Neural progenitor cell (in vitro differentiated cells): ENCODE results near the gene IL1RAPL1.

Experiments
- EZH2 ChIP-seq: fragments of 200-600 bp; sonication (generic); IDR thresholded peaks from 2 replicates; pipeline ENCODE4 v1.6.1; 2017; ENCODE audit warnings: antibody characterized with exemption, mild to moderate bottlenecking, moderate library complexity
- EZH2phosphoT487 ChIP-seq: fragments of 200-600 bp; sonication (generic); IDR thresholded peaks from 2 replicates; pipeline ENCODE4 v1.6.1; 2017; ENCODE audit warnings: antibody characterized with exemption
- TF ChIP-seq, protein P1 (sequence below): fragments of 200-600 bp; sonication (generic); IDR thresholded peaks from 2 replicates; pipeline ENCODE4 v1.5.1; 2017; ENCODE audit warnings: antibody characterized with exemption, mild to moderate bottlenecking

DNA sequence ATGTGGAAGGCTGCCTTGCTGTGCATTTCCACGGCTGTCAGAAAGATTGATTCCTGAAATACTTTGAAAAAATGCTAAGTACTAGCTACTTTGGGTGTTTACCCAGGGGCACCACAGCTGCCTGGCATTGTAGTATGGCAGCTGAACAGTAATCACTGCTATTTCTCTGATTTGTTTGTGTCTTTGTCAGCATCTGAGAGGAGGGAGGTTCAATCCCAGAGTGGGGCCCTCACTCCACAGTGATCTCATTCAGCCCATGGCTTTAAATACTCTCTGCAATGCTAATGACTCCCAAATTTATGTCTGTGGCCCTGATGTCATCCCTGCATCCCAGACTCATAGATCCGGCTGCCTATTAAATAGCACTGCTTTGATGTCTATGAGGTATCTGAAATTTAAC lies 1052.9 kb downstream of the IL1RAPL1 start:
- TF ChIP-seq, protein P1, sequence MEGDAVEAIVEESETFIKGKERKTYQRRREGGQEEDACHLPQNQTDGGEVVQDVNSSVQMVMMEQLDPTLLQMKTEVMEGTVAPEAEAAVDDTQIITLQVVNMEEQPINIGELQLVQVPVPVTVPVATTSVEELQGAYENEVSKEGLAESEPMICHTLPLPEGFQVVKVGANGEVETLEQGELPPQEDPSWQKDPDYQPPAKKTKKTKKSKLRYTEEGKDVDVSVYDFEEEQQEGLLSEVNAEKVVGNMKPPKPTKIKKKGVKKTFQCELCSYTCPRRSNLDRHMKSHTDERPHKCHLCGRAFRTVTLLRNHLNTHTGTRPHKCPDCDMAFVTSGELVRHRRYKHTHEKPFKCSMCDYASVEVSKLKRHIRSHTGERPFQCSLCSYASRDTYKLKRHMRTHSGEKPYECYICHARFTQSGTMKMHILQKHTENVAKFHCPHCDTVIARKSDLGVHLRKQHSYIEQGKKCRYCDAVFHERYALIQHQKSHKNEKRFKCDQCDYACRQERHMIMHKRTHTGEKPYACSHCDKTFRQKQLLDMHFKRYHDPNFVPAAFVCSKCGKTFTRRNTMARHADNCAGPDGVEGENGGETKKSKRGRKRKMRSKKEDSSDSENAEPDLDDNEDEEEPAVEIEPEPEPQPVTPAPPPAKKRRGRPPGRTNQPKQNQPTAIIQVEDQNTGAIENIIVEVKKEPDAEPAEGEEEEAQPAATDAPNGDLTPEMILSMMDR: no peak
- TF ChIP-seq EZH2: no peak
- no peak for TF ChIP-seq EZH2phosphoT487
